Stomach smooth muscle (tissue), 2 donors: ENCODE results near the gene SLC15A3.

ENCODE experiments used
- H3K27ac ChIP-seq: one replicate; pipeline ENCODE4 v1.7.0; 2013; ENCODE audit warnings: mild to moderate bottlenecking, low read length, inconsistent platforms
- H3K27me3 ChIP-seq, 2 donors: one replicate each; pipeline ENCODE4 v1.7.0; 2013; ENCODE audit warnings: low read length in 2 of 2; ENCODE audit not compliant: insufficient read depth in 2 of 2, control insufficient read depth in 1 of 2
- H3K36me3 ChIP-seq, 2 donors: one replicate each; pipeline ENCODE4 v1.7.0; 2013; ENCODE audit warnings: low read length in 2 of 2; ENCODE audit not compliant: control insufficient read depth in 2 of 2, insufficient read depth in 2 of 2
- H3K4me1 ChIP-seq: one replicate; pipeline ENCODE4 v1.7.0; 2013; ENCODE audit warnings: low read length; ENCODE audit not compliant: control insufficient read depth, insufficient read depth
- H3K4me3 ChIP-seq, 2 donors: one replicate each; pipeline ENCODE4 v1.7.0; 2013; ENCODE audit warnings: low read length in 2 of 2
- H3K9ac ChIP-seq, 2 donors: one replicate each; pipeline ENCODE4 v1.7.0; 2013; ENCODE audit warnings: low read length in 2 of 2, mild to moderate bottlenecking in 1 of 2
- H3K9me3 ChIP-seq, 2 donors: one replicate each; pipeline ENCODE4 v1.7.0; 2013; ENCODE audit warnings: low read length in 2 of 2; ENCODE audit not compliant: control insufficient read depth in 2 of 2
- donor health status: healthy.
- donor health status: Pancreatic carcinoma.

Gene SLC15A3

DNA sequence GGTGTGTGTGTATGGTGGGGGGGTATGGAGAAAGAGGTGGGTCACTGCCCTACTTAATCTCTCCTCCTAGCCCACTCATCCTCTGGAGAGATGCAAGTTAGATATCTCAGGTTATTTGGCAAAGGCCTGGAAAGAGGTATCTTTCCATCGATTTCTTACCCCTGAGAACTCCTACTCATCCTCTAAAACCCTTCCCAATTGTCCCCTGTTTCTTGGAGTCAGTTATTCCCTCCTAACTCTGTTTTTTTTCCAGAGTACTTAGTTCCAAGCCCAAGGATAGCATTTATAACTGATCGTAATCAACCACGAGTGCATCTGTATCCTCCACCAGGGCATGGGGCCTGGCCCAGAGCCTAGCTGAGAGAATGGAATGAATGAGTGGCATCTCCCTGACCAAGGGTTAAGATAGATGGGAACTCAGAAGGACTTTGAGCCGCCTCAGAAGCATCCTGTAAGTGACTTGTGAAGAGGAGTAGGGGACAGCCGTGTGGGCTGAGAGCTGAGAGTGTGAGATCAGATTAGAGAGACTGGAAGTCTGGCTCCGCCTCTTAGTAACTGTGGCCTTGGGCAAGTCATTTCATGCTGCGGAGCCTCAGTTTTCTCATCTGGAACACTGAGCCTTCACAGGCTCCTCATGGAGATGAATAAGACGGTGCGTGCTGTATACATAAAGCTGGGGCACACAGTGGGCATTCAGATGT, 35.8 kb upstream of the SLC15A3 start:
- no peak overlapping the region for H3K4me3 ChIP-seq
- no peaks in the 10 kb centered on the region for H3K9me3 ChIP-seq
- peaks cover under 1 to 3% of the 10 kb centered on the region in 2 donors for H3K27me3 ChIP-seq
- no peaks in the 10 kb centered on the region for H3K36me3 ChIP-seq
- H3K4me1 ChIP-seq = no peaks in the 10 kb centered on the region
- no peak overlapping the region for H3K9ac ChIP-seq
- no peak overlapping the region for H3K27ac ChIP-seq

DNA sequence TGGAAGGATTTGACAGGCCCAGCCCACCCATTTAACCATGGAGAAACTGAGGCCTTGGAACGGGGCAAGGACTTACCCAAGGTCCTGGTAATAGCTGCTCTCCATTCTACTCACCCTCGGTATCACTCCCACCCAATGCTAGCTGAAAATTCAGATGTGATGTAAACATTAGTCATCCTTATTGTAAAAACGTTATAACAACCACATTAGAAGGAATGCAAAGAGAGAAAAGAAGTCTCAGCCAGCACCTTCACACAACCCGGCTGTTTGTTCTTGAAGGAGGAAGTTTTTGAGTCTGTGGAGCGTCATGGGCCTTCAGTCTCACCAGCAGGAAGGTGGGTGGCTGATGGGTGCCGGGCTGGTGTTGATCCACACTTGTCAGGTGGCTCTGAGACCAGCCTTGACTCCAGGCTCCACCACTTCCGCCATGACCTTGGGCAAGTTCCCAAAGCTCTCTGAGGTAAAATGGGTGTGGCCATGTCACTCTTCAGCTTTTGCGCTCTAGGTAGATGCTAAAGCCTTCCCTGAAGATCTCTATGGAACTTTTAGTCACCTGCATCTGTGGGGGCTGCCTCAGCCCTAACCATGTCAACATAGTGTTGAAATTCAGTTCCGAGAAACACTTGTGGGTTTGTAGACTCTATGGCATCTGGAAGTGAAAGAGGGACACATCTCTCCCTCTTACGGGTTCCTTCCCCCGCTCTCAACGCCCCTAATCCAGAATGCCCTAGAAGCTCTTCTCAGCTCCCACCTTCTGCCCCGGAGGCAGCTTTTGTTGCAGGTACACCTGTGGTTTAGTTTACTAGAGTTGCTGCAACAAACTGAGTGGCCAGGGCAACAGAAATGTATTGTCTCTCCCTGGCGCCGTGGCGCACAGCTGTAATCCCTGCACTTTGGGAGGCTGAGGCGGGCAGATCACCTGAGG, 34.3 kb upstream of the SLC15A3 start:
- no peak overlapping the region for H3K9ac ChIP-seq
- H3K9me3 ChIP-seq = no peaks in the 10 kb centered on the region
- H3K4me1 ChIP-seq = no peaks in the 10 kb centered on the region
- no peak overlapping the region for H3K27ac ChIP-seq
- H3K36me3 ChIP-seq = no peaks in the 10 kb centered on the region
- H3K4me3 ChIP-seq = no peak overlapping the region
- H3K27me3 ChIP-seq = peaks cover 0 to 4% of the 10 kb centered on the region in 2 donors

DNA sequence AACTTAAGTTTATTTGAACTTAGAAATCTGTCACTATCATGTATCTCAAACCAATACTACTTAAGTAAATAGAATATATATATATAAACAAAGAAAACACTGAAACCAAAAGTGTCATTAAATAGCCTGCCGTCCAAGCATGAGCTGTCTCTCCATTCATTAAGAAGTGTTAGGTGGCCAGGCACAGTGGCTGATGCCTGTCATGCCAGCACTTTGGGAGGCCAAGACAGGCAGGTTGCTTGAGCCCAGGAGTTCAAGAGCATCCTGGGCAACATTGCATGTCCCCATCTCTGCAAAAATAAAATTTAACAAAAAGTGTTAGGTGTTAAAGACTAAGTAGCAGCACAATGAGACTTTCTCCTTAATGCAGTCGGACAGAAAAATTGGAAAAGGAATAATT, 33.5 kb upstream of the SLC15A3 start:
- H3K4me1 ChIP-seq = no peaks in the 10 kb centered on the region
- no peak overlapping the region for H3K27ac ChIP-seq

DNA sequence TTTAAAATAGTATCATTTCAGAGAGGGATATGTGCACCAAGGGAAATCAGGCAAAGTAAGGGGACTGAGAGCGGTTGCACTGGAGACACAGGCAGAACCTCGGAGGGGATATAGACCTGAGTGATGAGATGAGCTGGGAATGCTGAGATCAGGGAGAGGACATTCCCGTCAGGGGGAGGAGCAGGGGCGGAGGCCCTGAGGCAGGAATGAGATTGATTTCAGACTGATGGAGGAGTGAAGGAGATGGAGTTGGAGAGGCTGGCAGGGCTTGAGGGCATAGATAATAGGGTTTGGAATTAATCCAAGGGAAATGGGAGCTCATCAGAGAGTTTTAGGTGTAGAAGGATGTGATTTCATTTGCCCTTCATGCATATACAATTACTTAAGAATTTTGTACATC, 32.7 kb upstream of the SLC15A3 start:
- Histone ChIP-seq H3K4me3 (no peak overlapping the region), H3K27ac (no peak overlapping the region), H3K27me3 (peaks cover 0 to 4% of the 10 kb centered on the region in 2 donors), H3K9me3 (no peaks in the 10 kb centered on the region), H3K36me3 (no peaks in the 10 kb centered on the region), H3K4me1 (no peaks in the 10 kb centered on the region), H3K9ac (no peak overlapping the region)

More for the DNA sequence above, 33.5 kb upstream of the SLC15A3 start:
- peaks cover 0 to 4% of the 10 kb centered on the region in 2 donors for H3K27me3 ChIP-seq
- H3K4me3 ChIP-seq = no peak overlapping the region
- no peaks in the 10 kb centered on the region for H3K9me3 ChIP-seq
- H3K36me3 ChIP-seq = no peaks in the 10 kb centered on the region
- no peak overlapping the region for H3K9ac ChIP-seq

DNA sequence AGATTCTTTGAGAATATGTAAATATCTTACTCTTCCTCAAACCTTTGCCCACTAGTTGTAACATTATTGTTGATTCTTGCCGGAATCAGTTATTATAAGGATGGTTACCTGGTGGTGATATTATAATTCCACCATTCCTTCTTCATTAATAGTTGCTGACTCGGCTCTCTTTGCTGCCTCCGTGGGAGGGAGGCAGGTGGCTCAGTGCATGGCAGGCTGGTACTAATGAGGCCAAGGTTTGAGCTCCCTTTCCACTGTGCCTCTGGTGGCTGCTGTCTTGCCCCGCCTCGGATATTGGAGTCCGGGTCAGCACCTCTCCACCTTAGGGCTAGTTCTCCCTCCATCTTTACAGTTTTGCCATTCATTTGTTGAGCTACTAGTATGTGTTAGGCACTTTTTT, 32.2 kb upstream of the SLC15A3 start:
- Histone ChIP-seq H3K36me3 (no peaks in the 10 kb centered on the region), H3K27ac (no peak overlapping the region), H3K4me1 (no peaks in the 10 kb centered on the region), H3K4me3 (no peak overlapping the region), H3K9me3 (no peaks in the 10 kb centered on the region), H3K27me3 (peaks cover 0 to 4% of the 10 kb centered on the region in 2 donors), H3K9ac (no peak overlapping the region)

DNA sequence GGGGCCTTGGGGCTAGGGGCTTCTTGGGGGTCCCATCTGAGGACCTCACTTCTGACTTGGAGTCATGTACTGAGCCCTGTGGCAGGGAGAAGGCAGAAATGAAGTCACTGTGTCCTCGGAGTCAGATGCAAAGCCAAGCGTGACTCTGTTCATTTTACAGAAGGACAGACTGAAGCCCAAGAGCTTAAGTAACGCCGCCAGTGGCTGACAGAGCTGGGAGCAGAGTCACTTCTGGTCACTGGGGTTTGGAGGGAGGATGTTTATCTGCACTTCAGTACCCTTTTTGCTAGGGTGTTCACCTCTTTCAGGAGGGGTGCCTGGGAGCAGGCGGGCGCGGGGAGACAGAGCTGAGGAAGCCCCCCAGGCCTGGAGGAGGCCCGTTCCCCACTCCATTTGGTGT, 30.2 kb upstream of the SLC15A3 start:
- H3K4me3 ChIP-seq = no peak overlapping the region
- H3K27me3 ChIP-seq = peaks cover 0 to 2% of the 10 kb centered on the region in 2 donors
- no peak overlapping the region for H3K9ac ChIP-seq
- H3K36me3 ChIP-seq = no peaks in the 10 kb centered on the region
- H3K9me3 ChIP-seq = no peaks in the 10 kb centered on the region
- H3K4me1 ChIP-seq = no peaks in the 10 kb centered on the region
- no peak overlapping the region for H3K27ac ChIP-seq

DNA sequence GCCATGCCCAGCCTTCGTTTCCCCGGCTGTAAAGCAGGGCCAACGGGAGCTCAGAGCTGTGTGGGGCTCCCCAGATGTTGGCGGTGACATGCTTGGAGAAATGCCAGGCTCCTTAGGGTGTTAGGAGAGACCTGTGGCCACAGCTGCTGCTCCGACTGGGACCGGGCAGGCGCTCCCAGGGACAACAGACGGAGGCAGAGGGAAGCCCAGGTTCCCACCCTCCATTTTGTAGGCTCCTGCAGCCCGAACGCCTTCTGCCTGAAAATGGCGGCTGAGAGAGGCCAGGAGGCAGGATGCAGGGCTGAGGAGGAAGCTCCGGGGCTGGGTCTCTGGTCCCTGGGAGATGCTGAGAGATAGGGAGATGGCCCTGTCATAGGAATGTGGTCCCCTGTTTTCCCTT, 29.5 kb upstream of the SLC15A3 start:
- no peak overlapping the region for H3K27ac ChIP-seq
- H3K4me3 ChIP-seq = no peak overlapping the region
- H3K4me1 ChIP-seq = no peaks in the 10 kb centered on the region

DNA sequence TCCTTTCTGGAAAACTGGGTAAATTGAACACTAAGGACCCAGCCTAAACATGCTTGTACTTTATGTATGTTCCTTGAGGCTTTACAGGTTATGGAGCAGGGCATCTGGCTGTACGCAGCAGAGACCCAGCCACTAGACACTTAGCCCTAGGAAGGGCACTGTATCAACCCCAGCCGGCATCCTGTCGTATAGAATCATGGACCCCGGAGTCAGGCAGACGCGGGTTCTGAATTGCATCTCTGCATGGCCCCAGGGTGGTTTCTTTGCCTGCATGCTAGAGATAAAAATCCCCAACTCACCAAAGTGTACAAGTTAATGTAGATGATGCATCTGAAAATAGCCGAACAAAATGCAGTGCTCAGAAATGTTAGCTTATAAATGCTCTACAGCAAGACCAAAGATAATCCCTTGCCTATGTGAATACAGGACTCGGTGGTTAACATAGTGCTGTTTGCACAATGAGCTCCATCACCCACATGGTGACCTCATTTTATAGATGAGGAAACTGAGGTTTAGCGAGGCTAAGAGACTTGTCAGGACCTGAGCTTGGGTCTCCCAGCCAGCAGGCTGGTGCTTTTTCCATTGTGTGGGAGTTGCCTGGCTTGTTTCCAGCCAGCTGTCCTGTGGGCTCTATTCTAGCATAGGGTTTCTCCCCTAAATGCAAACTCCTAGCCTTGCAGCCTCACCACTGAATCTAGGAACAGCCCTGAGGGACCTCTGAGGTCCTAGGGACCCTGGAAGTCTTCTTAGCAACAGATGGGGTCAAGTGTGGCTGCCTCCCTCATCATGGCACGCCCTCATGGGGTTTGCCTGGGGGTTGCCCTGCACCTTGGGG, 26.8 kb upstream of the SLC15A3 start:
- no peak overlapping the region for H3K27ac ChIP-seq
- H3K36me3 ChIP-seq = no peaks in the 10 kb centered on the region
- H3K4me1 ChIP-seq = no peaks in the 10 kb centered on the region
- no peaks in the 10 kb centered on the region for H3K9me3 ChIP-seq
- H3K9ac ChIP-seq = no peak overlapping the region
- H3K27me3 ChIP-seq = peaks cover 0 to 2% of the 10 kb centered on the region in 2 donors
- no peak overlapping the region for H3K4me3 ChIP-seq

More for the DNA sequence above, 29.5 kb upstream of the SLC15A3 start:
- H3K36me3 ChIP-seq = no peaks in the 10 kb centered on the region
- no peaks in the 10 kb centered on the region for H3K9me3 ChIP-seq
- peaks cover 0 to 2% of the 10 kb centered on the region in 2 donors for H3K27me3 ChIP-seq
- no peak overlapping the region for H3K9ac ChIP-seq

DNA sequence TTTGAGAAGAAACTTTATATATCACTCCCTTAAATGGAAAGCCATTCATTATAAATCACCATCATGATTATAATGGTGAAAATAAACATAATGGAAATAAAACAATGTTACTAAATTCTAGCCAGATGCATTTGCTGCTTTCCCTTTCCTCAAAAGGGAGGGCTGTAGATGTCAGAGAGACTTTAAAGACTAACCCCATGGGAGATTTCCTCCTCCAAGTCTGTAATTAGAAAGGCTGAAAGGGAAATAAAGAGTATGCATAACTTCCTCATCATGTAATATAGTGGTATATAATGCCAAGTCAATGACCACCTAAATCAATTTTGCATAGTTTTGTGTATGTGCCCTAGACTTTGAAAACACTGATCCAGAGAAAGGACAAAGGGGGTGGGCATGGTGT, 25.9 kb upstream of the SLC15A3 start:
- H3K27ac ChIP-seq = no peak overlapping the region
- no peaks in the 10 kb centered on the region for H3K9me3 ChIP-seq
- peaks cover 0 to 2% of the 10 kb centered on the region in 2 donors for H3K27me3 ChIP-seq
- H3K36me3 ChIP-seq = no peaks in the 10 kb centered on the region
- H3K9ac ChIP-seq = no peak overlapping the region
- H3K4me3 ChIP-seq = no peak overlapping the region
- H3K4me1 ChIP-seq = no peaks in the 10 kb centered on the region

DNA sequence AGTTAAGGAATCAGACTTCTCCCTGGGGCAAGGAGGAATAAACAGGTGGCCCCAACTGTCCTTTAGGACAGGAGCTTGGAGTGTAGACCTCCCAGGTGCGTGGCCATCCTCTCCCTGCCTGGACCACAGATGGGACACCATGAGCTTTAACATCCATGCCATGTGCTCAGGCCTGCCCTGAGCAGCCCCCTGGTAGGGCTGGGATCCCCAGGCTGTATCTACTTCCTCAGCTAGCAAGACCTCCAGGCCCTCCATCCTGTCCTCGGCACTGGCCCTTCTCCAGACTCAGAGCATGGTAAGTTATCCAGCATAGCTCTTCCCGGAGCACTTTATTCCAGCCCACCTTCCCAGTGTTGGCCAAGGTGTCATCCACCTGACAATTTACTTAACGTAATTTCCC, 25.2 kb upstream of the SLC15A3 start:
- no peak overlapping the region for H3K9ac ChIP-seq
- no peaks in the 10 kb centered on the region for H3K27me3 ChIP-seq
- no peaks in the 10 kb centered on the region for H3K4me1 ChIP-seq
- no peak overlapping the region for H3K4me3 ChIP-seq
- no peak overlapping the region for H3K27ac ChIP-seq
- H3K36me3 ChIP-seq = no peaks in the 10 kb centered on the region
- H3K9me3 ChIP-seq = no peaks in the 10 kb centered on the region
